ENCODE measurements around the gene TSPAN12.

TSPAN12 gene

GRCh38 chr7:120740348-120740747, 117.6 kb downstream of the TSPAN12 start:
- no peak for DNase-seq

GRCh38 chr7:120738816-120739215, 119.1 kb downstream of the TSPAN12 start:
- no peak for DNase-seq

Measured in NCI-H2171 treated with DMSO at 0.1 percent for 48 hours (cell line).